HG03558 (cell line): ENCODE results near the gene ZNF764.
A peak's percentile ranks its signal among the peaks of the same experiment; 100 is the strongest.
"Not testable (repeated sequence)": the region's sequence is repeated elsewhere in the genome, so short reads cannot be mapped to it uniquely, and the experiment has no call there.

Source experiments
- ATAC-seq: cut with Tn5 transposase; IDR thresholded peaks from one replicate; pipeline ENCODE4 v1.9.1; 2021; ENCODE audit warnings: moderate number of reproducible peaks; ENCODE audit not compliant: unreplicated experiment; ENCODE audit errors: extremely low read depth

The ZNF764 gene

DNA sequence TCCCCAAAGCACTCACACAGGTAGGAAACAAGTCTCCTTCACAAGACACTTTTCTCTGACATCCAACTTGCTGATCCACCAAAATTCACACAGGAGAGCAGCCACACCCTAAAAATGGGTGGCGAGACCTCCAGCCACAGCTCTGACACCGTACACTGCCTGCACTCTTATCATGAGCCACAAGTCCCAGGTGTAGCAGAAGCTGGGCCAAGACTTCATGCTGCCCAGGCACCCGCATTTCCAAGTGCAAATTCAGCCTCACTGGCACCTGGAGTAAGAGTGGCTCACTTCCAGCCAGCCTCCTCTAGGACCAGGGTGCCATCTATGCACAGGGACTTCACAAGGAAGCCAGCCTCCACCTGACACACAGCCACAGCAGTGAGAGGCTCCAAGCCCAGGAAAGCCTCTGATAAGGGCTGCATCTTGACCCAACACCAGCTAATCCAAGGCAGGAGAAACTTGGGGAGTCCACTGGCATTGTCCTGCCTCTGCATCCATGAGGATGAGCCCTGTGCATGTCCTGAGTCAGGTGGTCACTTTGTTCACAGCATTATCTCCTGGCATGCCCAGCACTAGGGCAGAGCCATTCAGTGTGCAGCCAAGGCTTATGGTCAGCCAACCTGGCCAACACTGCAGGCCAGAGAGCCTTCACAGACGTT lies 29.2 kb downstream of the ZNF764 start:
- ATAC-seq: no peak

DNA sequence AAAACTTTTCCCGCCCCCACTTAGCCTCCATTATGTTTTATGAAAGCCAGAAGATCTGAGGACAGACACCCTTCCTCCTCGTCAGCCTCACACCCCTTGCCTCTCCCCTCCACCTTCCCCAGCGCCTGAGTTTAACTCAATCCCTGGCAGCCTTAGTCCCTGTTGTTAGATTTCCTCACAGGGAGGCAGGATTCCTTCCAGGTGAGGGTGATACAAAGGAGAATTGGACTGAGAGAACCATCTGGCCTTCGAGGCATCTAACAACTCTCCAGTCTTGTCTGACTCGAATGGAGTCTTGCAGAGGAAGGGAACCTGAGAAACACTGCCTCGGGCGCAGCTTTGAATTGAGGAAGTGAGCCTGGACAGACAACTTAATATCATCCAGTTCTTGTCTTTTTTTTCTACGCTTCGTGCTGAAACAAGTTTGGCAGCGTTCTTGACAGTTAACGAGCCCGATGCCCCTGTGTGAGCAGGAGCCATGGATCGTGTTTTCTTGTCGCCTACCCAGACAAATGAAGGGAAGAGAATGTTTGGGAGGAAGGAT lies 30.5 kb downstream of the ZNF764 start:
- ATAC-seq: no peak

DNA sequence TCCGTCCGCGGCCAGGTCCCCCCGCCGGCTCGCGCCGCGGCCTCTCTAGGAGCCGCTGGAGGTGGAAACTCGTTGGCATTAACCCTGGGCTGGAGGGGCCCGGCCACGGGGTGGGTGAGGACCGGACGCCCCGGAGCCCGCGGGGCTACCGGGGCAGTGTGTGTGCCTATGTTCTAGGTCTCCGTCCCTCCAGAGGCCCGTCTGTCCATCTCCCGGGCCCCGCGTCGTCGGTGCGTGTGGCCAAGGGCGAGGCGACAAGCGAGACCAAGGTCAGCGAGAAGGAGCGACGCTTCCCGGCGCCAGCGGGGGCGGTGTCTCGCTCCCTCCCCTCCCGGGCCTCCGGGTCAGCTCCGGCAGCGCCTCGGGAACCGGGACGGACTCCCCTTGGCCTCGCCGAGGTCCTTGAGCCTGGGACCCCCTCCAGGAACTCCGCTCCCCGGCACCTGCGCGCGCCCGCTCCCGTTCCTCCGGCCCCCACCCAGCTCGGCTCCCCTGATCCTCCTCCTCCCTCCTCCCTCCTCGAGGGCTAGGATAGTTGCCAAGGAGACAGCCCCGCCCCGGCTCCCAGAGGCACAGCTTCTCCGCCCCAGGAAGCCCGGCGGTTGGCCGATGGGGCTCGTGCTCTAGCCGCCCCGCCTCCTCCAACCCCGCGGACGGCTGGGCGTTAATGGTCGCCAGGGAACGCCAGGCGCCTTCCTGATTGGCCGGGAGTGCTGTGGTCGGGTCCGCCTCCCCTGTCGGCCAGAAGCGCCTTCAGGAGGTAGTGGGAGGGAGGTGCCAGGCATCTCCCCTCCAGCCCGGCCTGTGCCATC lies 31.1 kb downstream of the ZNF764 start:
- ATAC-seq: peak; percentile 39

DNA sequence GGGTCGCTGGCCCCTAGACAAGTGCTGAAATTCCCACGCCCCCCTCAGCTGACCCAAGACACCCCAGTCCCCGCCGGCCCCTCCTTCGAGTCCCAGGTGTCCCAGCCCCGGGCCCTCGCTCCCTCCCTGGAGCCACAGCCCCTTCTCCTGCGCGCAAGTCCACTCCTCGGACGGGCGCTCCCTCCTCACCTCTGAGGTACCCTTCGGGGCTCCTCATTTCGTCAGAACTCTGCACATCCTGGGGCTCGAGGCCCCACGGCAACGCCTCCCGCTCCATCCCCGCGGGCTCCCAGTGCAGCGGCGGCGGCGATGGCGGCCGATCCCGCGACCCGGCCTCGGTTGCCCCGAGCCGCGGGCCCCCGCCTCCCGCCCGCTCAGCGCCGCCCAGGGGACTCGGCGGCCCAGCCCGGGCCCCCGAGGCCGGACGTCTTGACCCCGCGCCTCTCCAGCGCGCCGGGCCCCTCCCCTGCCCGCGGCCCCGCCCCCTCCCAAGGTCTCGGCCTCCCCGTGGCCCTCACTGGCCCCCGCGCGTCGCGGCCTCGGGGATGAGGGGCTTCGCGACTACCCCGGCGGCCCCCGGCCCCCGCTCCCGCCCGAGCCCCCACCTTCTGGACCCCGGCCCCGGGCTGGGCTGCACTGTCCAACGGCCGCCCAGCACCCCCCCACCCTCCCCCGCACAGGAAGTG lies 31.9 kb downstream of the ZNF764 start, which contains the start of gene ZNF768:
Gene ZNF768, minus strand, starts transcription at position 430 of the 686 bp plus-strand sequence. Its CDS starts 153 bp downstream, at position 277.
- ATAC-seq: peak; percentile 19

DNA sequence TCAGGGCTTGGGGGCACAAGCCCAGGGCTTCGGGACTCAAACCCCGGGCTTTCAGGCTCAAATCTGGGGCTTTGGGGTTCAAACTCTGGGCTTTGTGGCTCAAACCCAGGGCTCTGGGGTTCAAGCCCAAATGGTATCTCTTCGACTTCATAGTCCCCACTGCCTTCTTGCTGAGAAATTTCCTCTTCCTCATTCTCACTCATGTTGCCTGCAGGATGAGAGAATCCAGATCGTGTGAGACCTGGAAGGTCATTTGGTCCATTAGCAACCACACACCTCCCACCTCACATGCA lies 32.4 kb downstream of the ZNF764 start:
- ATAC-seq: no peak

DNA sequence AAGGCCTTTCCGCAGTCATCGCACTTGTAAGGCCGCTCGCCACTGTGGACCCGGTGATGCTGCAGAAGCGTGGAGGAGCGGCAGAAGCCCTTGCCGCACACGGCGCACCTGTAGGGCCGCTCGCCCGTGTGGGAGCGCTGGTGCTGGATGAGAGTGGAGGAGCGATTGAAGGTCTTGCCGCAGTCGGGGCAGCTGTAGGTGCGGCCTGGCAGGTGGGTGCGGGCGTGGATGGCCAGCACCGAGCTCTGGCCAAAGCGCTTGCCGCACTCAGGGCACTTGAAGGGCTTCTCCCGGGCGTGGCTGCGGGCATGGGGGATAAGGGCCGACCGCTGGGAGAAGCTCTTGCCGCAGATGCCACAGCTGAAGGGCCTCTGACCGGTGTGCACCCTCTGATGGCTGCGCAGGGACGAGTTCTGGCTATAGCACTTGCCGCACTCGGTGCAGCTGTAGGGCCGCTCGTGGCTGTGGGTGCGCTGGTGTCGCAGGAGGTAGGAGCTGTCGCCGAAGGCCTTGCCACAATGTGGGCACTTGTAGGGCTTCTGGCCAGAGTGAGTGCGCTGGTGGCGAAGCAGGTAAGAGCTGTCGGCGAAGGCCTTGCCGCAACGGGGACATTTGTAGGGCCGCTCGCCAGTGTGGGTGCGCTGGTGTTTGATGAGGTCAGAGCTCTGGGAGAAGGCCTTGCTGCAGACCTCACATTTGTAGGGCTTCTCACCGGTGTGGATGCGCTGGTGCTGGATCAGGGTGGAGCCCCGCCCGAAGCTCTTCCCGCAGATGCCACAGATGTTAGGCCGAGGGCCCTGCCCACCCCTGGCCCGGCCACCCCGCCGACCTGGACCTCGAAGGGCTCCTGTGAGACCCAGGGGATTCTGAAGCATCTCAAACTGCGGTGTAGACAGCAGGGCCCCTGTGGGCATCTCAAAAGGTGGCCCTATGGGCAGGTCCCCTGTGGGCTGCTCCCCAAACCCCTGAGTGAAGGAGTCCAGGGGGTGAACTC lies 33.3 kb downstream of the ZNF764 start:
- no peak for ATAC-seq

DNA sequence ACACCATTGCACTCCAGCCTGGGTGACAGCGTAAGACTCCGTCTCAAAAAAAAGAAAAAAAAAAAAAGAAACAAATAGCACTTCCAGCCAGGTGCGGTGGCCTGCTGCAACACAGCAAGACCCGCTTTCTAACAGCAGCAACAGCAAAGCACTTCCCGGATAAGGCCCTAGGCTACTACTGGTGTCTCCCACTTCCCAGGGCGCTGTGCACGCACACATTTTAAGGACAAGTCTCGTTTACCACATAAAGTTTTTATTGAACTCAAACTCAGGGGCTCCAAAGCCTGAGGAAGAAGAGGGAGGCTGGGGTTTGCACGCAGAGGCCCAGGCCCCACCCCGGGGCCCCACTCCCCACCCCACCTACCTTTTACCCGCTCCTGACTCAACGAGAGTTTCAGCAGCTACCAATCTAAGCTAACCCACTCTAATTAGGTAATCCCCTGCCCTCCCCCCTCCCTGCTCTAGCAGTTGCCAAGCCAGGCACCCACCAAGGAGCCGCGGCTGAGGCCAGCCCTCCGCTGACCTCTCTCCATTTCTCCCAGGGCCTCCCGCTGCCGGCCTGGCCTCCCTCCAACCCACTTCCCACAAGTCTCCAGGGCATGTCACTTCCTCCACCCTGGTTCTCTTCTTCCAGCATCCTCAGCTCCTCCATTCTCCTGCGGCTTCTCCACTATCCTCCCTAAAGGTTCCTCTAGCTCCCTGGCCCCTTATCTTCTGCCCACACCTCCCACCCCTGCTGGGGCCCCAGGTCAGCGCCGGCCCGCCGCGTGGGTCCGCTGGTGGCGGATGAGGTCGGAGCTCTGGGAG lies 34.2 kb downstream of the ZNF764 start:
- ATAC-seq: no peak

DNA sequence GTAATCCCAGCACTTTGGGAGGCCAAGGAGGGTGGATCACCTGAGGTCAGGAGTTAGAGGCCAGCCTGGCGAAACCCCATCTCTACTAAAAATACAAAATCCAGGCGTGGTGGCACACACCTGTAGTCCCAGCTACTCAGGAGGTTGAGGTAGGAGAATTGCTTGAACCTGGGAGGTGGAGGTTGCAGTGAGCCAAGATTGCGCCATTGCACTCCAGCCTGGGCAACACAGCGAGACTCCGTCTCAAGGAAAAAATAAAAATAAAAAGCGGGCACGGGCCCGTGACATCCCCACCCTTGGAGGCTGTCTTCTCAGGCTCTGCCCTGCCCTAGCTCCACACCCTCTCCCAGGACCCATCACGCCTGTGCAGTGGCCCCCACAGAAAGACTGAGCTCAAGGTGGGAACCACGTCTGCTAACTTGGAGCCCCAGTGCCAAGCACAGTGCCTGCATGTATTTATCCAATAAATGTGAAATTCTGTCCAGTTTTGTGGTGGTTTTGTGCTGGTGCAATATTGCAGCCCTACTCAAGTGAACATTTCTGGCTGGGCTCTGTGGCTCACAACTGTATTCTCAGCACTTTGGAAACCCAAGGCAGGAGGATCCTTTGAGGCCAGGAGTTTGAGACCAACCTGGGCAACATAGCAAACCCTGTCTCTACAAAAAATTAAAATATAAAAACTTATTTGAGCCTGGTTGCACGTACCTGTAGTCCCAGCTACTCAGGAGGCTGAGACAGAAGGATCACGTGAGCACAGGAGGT lies 35.3 kb downstream of the ZNF764 start:
- not testable (repeated sequence) for ATAC-seq

DNA sequence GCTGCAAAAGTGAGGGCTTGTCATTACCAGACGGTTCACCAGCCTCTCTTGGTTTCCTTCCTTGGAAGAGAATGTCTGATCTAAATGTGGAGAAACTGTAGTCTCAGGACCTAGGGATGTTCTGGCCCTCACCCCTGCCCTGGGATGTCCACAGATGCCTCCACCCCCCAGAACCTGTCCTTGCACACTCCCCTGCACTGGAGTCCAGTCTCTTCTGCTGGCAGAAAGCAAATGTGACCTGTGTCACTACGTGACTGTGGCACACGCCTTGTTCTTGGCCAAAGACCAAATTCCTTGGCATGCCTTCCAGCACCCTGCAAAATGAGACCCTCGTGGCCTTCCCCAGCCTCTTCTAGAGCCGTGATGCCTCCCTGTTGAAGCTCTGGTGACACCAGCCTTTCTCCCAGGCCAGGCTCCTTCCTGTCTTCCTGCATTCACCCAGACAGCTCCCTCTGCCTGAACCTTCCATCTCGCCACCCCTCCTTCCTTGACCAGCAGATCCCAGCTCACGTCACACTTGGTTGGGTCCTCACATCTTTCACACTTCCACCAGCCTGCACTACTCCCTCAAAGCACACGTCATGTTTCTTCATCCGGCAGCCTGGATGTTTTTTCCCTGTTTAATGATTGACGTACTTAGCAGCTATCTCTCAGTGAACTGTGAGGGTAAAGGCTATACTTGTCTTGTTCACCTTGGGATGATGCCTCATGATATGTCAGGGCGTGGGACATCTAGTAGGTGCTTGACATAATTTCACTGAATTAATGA lies 36.1 kb downstream of the ZNF764 start:
- ATAC-seq: no peak

DNA sequence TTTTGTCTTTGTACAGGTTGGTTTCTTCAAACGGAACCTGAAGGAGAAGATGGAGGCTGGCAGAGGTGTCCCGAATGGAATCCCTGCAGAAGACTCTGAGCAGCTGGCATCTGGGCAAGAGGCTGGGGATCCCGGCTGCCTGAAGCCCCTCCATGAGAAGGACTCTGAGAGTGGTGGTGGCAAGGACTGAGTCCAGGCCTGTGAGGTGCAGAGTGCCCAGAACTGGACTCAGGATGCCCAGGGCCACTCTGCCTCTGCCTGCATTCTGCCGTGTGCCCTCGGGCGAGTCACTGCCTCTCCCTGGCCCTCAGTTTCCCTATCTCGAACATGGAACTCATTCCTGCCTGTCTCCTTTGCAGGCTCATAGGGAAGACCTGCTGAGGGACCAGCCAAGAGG lies 36.7 kb downstream of the ZNF764 start:
- ATAC-seq: no peak

DNA sequence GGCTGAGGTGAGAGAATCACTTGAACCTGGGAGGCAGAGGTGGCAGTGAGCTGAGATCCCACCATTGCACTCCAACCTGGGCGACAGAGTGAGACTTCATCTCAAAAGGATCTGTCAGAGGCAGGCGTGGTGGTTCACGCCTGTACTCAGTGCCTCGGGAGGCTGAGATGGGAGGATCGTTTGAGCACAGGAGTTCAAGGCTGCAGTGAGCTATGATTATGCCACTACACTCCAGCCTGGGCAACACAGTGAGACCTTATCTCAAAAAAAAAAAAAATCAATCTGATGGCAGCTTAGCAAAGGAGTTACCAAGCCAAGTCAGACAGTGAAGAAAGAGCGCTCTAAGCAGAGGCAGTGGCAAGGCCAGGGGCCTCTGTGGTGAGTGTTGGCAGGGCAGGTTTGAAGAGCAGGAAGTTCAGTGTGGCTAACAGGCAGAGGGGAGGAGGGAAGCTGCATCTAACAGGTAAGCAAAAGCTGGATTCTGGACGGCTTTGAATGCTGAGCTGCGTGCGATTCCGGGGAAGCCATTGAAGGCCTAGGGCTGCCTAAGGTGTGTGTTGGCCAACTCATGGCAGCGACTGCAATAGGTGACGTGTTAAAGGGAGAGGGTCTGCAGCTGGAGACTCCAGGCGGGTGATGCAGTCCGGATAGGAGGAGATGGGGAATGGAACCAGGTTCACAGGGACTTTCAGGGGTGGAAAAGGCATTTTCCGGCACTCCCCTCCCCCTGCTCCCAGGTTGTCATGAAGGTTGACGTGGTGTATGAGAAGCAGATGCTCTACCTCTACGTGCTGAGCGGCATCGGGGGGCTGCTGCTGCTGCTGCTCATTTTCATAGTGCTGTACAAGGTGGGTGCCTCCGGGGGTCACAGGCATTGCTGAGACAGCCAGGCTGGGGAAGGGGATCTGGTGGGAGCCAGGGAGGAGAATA lies 38.8 kb downstream of the ZNF764 start:
- no peak for ATAC-seq

DNA sequence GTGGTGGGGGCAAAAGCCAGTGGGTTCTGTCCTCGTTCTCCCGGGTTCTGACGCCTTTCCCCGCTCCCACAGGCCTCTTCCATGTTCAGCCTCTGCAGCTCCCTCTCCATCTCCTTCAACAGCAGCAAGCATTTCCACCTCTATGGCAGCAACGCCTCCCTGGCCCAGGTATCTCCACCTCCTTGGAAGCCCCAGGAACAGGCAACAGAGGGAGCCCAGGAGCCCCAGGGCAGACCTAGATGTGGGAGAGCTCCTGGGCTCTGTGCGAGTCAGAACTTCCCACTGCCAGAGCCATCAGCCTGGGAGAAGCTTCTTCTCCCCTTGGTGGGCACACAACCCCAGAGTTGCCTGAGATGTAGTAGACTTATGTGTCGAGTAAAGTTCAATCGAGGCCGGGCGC lies 39.6 kb downstream of the ZNF764 start:
- ATAC-seq: no peak

DNA sequence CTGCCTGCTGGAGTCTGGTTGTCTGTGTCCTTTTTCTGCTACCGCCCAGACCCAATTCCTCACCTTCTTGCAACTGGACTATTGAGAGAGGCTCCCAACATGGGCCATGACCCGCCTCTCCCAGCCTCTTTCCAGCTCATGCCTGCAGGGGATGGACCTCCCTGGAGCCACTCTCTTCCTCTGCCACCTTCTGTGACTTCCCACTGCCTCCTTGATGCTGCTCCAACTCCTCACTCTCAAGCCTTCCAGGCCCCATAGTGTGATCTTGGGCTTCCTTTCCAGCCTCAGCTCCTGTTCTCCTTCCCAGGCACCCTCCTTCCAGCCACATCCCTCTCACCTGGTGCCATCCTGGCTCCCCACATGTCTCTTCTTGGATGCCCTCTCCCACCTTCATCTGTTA lies 42.9 kb downstream of the ZNF764 start:
- no peak for ATAC-seq

DNA sequence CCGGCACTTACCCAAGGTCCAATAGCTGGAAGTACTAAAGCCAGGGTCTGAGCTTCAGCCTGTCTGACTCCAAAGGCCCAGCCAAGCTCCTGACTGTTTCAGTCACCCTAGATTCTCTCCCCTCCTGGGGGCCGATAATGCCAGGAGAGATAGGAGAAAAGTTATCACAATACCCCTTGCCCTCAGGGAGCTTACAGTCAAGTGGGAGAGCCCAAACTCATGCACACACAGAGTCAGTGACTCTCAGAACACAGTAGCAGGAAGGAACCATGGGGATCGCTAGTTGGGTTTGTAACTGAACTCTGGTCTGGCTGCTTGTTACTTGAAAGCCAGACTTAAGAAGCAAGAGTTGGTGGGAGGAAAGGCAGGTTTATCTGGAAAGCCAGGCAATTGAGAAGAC lies 46.7 kb downstream of the ZNF764 start:
- ATAC-seq: no peak

DNA sequence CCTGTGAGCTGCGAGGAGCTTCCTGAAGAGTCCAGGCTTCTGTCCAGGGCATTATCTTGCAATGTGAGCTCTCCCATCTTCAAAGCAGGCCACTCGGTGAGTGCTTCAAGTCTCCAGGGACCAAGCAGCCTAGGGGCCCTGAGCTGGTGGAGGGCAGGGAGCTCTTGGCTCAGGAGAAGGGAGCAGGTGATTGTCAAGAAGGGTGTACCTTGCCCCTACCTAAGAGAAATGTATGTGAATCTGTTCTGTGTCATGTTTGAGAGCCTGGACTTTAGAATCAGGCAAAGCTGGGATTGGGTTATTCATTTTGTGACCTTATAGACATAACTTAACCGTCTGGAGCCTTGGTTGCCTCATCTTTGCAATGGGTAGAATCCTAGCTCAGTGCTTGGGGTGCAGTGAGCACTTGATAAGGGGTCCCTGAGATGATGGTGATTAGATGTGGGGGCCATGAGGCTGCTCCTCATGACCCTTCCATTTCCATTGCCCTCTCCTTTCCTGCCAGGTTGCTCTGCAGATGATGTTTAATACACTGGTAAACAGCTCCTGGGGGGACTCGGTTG lies 47.7 kb downstream of the ZNF764 start:
- no peak for ATAC-seq

DNA sequence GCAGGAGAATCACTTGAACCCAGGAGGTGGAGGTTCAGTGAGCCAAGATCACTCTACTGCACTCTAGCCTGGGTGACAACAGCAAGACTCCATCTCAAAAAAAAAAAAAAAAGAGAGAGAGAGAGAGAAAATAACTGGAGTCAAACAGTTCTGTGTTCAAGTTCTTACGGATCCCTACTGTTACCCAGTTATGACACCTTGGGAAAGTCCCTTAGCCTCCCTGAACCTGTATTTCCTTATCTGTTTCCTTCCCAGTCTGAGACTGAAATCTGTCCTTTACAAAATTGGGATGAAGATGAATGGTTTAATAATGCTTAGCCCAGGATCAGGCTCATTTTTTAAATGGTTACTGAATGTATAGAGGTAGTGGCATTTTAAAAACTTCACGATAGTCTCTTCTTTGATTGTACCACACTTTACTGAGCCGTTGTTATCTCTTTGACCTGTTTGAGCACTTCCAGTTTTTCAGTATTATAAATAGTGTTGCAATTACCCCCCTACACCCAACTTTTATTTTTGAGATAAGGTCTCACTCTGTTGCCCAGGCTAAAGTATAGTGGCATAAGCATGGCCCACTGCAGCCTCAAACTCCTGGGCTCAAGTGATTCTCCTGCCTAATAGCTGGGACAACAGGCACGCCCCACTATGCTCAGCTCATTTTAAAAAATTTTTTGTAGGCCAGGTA lies 49.0 kb downstream of the ZNF764 start:
- ATAC-seq: no peak
